GM21717 (cell line): Measurements from ENCODE around the gene RNF220.

Experiments
- ATAC-seq: cut with Tn5 transposase; IDR thresholded peaks from one replicate; pipeline ENCODE4 v1.9.1; 2021; ENCODE audit warnings: mild to moderate bottlenecking, moderate library complexity; ENCODE audit not compliant: unreplicated experiment

The RNF220 gene

DNA sequence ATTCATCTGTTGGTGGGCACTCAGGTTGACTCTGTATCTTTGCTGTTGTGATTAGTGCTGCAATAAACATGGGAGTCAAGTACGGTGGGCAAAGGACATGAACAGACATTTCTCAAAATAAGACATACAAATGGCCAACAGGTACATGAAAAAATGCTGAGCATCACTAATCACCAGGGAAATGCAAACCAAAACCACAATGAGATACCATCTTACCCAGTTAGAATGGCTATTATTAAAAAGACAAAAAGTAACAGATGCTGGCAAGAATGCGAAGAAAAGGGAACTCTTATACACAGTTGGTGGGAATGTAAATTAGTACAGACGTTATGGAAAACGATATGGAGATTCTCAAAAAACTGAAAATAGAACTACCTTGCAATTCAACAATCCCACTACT is 170.3 kb downstream of the RNF220 start:
- ATAC-seq = no peak

DNA sequence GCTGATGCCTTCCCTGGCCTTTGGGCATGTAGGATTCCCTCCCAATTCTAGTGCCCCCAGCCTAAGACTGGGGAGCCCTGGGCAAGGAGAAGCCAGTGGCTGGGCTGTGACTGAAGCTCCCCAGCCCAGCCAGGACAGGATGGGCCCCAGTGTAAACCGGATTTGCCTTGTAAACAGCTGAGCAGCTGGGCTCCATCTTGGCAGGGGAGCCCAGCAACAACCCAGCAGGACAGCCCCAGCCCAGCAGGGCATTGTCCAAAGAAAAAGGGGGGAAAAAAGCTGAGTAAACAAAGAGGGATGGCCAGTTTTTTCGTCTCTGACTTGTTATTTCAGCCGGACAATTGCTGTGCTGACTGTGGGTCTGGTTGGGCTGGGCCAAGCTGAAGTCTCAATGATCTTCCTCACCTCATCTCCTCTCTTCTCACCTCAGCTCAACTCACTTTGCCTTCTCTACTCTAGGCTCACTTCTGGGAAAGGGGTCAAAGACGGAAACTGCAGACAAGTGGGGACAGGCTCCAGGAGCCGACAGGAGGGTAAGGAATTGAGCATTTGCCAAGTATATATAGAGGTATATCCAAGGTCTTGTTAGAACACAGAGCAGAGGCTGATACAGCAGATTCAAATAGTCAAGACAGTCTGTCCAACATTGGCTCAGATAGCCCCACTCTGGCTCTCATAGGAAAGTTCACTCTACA is 171.5 kb downstream of the RNF220 start:
- no peak for ATAC-seq

DNA sequence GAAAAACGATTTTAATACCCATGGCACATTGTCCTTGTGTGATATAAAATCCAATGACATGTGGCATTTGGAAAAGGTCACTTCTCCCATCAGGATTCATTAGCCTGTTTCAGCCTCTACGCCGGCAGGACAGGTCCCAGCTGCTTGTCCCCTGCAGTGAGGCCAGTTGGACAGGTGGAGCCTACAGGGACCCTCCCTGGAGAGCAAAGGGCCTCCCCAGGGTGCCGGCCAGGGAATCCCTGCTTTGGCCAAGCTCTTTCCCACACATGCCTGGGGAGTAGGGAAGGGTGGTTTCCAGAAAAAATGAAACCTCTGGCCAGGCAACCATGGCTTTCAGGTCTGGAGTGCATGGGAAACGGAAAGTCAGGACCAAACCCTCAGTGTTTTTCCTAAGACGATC is 176.2 kb downstream of the RNF220 start:
- ATAC-seq = no peak

DNA sequence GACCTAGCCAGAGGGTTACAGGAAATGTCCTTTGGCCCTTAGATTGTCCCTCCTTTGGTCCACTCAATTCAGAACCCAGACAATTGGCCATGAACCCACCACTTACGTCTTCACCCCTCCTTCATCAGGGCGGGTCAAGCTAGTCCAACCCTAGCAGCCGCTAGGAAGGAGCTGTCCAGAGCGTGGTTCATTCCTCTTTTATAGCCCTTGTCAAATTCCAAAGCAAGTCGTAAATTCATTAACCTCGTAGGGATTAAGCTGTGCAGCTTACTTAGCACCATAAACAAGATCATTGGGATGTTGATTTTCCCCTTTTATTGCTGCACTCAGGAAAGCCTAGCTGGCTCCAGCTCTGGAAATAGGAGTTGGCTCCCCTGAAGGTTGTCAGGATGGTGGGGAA is 179.1 kb downstream of the RNF220 start:
- no peak for ATAC-seq

DNA sequence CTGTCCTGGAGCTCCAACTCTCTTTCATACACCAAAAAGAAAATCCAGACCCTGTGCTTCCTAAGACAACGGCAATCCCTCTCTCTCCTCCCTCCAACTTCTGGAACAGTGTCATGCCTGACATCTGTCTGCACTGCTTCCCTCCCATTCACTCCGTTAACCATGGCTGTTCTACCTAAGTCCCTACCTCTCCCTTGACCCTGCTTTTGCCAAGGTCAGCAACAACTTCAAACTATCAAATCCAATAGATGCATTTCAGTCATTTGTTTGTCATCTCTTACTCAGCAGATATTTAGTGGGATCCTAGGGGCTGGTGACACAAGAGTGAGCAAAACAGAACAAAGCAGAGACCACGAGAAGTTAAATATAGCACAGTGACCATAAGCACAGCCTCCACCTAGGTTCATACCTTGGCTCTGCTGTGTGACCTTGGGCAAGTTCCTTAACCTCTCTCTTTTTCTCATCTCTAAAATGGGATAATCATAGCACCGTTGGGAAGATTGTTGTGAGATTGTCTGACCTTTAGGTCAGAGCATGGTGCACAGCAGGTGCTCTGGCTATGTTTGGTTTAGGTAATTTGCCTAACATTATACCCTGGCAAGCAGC is 180.4 kb downstream of the RNF220 start:
- ATAC-seq = no peak

DNA sequence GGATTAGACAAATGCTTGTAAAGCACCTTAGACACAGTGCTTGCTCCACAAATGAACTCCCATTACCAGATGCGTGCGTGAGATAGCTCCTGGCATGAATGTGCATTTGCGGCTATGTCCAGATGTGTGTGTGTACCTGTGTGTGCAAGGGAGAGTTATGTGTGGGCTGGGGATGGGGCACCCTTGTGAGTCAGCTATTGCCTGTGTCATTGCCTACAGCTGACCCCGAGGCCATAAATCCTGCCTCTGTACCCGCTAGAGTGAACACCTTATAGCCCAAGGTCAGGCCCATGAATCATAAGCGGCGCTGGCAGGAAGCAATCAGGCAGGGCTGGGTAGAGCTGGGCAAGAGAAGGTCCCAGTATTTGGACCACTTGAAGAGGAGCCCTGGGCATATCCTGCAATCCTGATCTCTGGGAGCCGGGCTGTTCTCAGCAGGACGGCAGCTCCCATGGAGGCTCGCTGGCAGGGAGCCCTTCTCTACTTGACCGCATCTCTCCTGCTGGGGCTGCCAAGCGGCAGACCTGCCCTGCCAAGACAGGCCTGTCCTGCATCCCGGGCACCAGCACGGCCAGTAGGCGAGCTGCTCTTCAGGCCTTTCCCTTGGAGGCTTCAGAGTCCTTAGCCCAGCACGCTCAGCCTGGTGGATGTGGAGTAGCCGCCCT is 182.9 kb downstream of the RNF220 start:
- ATAC-seq = no peak

DNA sequence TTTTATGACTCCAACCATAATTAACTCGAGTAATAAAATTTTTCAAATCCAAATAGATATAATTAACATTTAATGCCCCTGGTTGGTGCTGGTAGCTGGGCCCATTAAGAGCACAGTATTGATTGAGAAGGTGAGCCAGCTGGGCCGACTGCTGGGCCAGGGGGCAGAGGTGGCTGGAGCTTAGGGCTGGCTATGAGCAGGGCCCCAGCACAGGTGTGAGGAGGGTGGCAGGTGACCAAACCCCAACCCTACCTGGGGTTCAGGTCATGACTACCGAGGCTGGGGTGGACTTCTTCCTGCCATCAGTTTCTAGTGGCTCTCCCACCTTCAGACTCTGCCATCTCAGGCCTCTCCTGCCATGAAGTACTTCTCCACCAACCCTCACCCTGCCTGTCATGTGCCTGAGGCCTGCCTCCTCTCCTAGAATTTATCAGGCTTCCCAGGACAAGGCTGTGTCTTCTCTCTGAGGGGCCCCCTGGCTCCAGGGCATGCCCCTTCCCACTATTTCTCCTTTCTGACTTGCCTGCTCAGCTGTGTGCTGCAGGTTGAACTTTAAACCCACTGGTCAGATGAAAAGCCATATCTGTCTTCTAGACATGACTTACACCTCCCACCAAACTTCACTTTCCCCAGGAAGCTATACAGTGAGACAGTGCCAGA is 183.6 kb downstream of the RNF220 start:
- ATAC-seq = no peak

DNA sequence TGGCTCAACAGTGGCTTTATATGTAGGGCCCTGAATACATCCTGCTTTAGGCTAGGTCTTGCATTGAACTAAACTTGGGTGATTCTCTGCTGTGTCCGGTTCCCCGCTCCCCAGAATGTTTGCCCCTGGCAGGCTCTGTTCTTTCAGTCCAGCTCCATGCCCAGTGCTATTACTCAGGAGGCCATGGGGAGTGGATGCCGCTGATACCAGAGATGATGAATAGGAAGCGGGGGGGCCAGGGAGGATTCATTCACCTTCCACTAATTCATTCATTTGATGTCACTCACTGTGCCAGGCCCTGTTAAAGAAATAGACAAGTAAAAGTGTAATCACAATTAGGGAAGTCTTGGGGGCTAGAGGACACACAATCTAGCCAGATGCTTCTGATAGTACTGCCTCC is 185.4 kb downstream of the RNF220 start:
- no peak for ATAC-seq

DNA sequence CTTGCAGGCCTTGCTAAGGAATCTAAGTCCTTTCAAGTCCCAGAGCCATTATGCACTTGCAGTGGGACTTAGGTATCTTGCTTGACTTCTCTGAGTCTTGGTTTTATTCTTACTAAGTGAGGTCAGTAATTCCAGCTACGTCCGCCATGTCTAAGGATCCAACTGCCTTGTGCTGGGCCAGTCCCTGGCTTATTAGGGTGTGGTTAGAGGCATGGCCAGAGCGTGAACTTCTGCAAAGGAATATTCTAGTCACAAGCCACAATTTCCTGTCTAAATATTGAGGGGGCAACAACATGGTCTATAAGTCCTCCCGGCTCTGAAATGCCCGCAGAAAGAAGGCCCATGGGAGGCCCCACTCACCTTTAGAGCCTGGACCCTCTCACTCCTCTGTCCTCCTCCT is 186.3 kb downstream of the RNF220 start:
- no peak for ATAC-seq

DNA sequence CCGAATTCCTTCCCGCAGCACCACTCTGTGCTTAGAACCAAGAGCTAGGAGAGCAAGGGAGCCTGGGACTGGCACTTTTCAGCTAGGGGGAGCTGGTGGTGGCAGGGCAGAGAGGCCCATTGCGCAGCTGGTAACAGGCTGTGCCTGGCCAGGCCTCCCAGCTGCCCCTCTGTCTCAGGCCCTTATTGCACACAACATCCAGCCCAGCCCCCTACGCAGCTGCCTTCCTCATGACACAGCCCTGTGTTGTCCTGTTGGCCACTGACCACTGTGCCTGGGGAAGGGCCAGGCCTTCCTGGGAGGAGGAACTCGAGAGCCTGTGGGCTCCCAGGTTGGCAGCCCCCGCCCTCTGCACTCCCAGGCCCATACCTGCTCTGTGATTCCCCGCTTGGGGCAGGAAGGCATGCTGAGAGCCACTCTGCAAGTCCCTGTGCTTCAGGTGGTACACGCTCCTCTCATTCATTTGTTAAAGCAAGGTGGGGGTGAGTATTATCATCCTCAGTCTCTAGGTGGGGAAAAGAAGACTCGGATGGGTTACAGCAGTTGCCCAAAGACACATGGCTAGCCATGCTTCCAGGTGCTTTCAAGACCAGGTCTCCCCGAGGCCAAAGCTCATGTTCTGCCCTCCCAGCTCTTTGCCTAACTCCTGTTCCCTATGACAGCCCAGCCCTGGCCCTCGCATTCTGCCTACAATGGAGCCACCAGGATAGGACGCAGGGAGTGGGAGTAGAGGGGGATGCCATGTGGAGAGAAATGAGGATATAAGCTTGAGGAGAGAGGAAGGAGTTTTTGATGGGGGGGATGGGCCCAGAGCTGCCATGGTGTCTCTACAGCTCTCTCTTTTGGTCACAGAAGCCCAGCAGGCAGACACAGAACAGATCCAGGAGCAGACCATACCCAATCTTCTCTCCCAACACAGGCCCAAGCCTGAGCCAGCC is 187.4 kb downstream of the RNF220 start:
- no peak for ATAC-seq

DNA sequence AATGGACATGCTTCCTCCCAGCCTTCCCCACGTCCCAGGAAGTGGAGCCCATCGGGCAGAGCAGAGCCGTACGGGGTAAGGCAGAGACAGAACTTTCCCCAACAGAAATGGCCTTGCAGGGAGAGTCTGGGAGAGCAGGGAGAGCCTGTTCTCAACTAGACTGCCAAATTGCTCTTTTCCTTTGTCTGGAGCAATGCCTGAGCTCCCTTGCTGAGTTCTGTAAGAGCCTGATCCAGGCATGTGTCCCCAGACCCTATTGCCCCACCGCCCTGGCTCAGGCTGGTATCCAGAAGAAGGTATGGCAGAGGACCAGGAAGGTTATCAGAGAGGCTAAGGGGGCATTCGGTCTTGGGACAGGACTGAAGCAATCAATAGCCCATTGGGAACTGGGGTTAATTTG is 189.3 kb downstream of the RNF220 start:
- ATAC-seq = no peak

DNA sequence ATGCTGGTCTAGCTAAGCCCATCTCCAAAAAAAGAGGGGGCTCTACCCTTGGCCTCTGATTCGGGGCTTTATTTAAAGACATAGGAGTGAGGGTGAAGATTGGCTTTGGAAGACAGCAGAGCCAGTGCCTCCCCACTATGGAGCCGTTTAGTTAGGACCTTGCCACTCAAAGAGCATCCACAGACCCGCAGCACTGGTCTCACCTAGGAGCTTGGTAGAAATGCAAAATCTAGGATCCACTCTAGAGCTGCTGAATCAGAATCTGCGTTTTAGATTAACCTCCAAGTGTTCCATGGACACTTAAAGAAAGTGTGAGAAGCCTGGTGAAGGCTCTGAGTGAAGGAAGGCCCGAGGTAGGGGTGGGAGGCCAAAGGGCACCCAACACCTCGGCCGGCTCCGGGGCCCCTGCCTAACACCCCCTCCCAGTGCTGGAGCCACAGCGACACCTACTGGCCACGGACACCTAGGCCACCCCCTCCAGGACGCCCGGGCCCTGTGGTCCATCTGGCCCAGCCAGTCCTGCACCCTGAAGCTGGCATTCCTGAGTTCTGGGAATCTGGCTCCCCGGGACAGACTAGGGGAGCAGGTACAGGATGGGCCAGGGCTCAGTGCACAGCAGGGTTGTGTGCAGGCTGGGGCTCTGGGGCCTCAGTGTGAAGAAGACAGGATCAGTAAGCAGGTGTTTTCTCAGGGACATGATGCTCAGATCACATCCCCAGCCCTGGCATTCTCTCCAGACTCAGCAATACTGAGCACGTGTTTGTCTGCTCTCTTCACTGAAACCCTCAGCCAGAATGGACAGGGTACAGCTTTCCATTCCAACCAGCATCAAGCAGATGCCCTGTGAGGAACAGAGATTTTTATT is 190.0 kb downstream of the RNF220 start:
- no peak for ATAC-seq

DNA sequence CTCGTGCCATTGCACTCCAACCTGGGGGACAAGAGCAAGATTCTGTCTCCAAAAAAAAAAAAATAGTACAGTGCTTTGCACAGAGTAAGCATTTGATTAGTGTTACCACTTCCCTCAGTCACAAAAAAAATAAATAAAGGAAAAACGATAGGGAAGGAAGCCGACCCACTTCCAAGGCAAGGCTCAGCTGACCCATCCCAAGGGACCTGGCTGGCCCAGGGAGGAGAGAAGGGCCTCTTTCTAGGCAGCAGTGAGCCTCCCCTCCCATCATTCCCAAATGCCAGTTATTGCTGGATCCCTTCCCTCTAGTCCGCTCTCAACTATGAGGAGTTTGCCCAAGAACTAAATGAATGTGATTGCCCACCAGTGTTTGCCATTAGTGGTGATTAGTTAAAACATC is 191.5 kb downstream of the RNF220 start:
- no peak for ATAC-seq

DNA sequence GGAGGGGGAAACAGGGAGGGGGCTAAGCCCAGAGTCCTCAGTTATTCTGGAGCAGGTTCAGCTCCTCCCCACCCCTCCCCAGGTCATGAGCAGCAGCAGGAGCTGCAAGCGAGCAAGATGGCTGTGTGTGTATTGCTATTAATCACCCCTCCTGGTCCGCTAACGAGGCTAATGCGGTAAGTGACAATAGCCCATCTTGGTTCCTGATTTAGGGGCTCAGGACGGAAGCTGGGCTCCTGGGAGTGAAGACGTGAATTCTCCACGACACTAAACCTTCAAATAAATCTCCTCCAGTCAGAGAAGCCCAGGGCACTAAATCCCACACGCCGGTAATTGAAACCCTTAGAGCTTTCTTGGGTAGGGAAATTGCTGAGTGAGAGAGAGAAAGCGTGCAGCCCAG is 193.1 kb downstream of the RNF220 start:
- ATAC-seq = no peak

DNA sequence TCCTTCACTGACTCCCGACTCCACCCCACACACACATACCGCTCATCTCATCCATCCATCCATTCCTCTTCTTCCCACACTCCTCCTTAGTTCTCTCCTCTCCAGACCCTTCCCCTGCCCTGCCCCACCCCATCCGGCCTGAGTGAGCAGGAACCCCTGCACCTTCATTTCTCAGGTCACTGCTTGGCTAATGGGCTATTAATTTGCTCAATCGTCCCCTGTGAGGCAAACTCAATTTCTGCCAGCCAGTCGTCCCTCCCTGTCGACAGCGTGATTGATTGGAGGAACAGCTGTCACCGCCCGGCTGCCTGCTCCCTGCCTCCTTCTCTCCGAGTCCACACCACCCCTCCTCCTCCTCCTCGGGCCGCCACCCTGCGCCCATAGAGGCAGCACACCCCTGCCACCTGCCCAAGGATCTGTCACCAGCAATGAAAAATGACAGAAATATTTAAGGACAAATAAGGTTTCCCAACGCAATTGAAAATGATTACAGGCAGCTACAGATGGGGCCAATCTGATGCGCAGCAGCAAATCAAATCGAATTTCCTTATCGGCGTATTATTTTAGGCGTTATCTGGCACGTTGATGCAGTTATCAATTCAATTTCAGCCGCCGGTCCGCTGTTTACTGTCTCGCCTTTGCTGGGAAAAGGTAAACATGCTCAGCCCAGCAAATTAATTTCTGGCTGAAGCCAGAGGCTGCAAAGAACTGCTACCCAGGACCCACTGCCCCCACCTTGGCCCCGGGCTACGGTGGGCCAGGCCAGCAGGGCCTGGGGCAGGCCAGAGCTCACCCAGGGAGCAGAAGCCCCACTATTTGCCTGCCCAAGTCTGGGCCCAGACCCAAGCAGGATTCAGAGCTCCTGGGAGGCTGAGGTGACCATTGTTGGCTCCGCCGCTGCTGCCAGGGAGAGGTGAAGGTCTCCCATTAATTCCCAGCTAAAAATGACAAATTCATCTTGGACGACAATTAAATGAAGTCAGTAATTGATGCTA is 197.9 kb downstream of the RNF220 start:
- ATAC-seq = no peak

DNA sequence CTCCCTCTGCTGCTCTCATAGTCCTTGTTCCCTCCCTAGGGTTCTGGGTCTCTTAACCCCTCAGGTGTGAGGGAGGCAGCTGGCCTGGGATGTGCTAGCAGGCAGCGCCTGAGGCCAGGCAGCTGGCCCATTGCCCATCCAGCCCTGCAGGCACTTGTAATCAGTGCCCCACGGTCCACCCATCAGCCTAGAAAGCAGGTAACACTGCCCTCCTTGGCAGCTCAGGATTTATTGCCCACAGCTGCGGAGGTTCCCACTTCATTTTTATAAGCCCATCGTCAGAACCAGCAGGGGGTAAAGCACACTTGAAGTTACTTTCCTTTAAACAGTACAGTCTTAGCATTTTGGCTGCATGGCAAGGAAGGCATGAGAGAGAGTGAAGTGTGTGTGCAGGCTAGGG is 198.7 kb downstream of the RNF220 start:
- no peak for ATAC-seq

DNA sequence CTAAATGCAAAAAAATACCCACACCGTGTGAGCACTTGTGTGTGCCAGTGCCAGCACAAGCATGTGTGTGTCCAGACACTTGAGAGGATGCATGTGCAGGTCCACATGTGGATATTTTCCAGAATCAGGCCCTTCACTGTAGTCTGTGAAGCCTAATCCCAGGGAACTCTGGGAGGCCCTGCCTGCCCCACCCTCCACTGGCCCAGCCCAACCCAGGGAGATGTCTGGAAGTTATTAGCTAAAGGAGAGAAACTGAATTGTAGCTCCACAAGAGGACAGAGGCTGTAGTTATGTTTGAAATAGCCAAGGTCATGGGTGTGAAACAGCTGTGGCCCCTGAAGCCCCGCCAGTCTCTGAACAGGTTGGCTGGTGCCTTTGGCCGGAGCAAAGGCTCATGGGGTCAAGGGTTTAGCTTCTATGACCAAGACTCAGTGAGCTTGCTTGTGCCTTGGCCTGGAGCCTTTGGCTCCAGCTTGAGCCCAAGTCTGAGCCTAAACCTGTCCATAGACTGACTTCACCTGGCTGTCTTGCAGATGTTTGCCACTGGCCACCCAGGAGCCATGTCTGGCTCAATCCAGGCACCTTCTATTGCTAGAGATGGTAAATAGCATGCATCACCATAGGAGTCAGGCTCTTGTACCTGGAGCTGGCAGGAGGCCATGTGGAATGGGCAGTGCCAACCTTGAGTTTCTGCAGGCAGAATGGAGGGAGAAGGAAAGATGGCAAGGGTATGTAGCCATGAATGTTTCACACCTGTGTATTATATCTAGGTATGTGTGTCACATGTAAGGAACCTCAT is 199.3 kb downstream of the RNF220 start:
- ATAC-seq = no peak
